ENCODE results near the gene PROP1.
"Not testable (repeated sequence)": the region's sequence is repeated elsewhere in the genome, so short reads cannot be mapped to it uniquely, and the experiment has no call there.

The PROP1 gene

GRCh38 chr5:178006181-178006535, 10.1 kb upstream of the PROP1 start:
- not testable (repeated sequence) for H3K4me3 ChIP-seq (ENCODE audit: insufficient read depth, low read length, poor library complexity, severe bottlenecking); H3F3A ChIP-seq (ENCODE audit: insufficient read depth); H4K20me1 ChIP-seq (ENCODE audit: low read depth, low read length); H3K36me3 ChIP-seq (ENCODE audit: low read length); H3K9ac ChIP-seq (ENCODE audit: low read length); H2AFZ ChIP-seq (ENCODE audit: low read depth, low read length, severe bottlenecking); H3K9me3 ChIP-seq (ENCODE audit: insufficient read depth, low read length); H3K9me2 ChIP-seq (replicated peaks; ENCODE audit: insufficient read depth, low read length); H3K27me3 ChIP-seq (ENCODE audit: low read length); H3K79me2 ChIP-seq (ENCODE audit: insufficient read depth, low read length); H3K27ac ChIP-seq (ENCODE audit: low read depth, low read length); H3K4me2 ChIP-seq (ENCODE audit: low read depth, low read length, poor library complexity, severe bottlenecking)

- TF ChIP-seq EZH2phosphoT487 (conservative IDR thresholded peaks at IDR 0.05; ENCODE audit: low read length), result no peak
- no peak for TF ChIP-seq CTCF (IDR thresholded peaks at IDR 0.05; ENCODE audit: insufficient read depth, low read length, poor library complexity, severe bottlenecking)
- Histone ChIP-seq H3K36me3 (ENCODE audit: low read length) (no peaks in the 10 kb centered on the region), H3K9ac (ENCODE audit: low read length) (no peak overlapping the region), H3K9me2 (replicated peaks; ENCODE audit: insufficient read depth, low read length) (no peaks in the 10 kb centered on the region), H3K27me3 (ENCODE audit: low read length) (peaks cover 2% of the 10 kb centered on the region; the same call in 1 of the 2 replicates), H3K4me3 (ENCODE audit: insufficient read depth, low read length, poor library complexity, severe bottlenecking) (no peak overlapping the region), H3K27ac (ENCODE audit: low read depth, low read length) (no peak overlapping the region), H4K20me1 (ENCODE audit: low read depth, low read length) (no peaks in the 10 kb centered on the region), H2AFZ (ENCODE audit: low read depth, low read length, severe bottlenecking) (no peak overlapping the region), H3K4me2 (ENCODE audit: low read depth, low read length, poor library complexity, severe bottlenecking) (no peak overlapping the region), H3F3A (ENCODE audit: insufficient read depth) (no peaks in the 10 kb centered on the region), H3K9me3 (ENCODE audit: insufficient read depth, low read length) (no peaks in the 10 kb centered on the region), H3K79me2 (ENCODE audit: insufficient read depth, low read length) (no peaks in the 10 kb centered on the region)
Measured at GRCh38 chr5:177997846-177998245, 1.8 kb upstream of the PROP1 start.

DNA sequence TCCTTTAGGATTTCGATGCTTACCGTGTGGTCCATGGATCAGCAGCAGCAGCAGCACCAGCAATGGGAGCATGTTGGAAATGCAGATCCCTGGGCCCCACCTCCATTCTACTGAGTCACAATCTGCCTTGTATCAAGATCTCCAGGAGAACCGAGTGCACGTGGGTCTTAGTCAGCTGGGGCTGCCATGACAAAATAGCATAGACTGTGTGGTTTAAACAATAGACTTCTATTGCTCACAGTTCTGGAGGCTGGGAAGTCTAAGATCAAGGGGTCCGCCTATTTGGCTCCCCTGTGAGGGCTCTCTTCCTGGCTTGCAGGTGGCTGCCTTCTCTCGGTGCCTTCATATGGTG, 1.3 kb upstream of the PROP1 start:
- Histone ChIP-seq H3K4me3 (ENCODE audit: insufficient read depth, low read length, poor library complexity, severe bottlenecking) (no peak overlapping the region), H3K4me2 (ENCODE audit: low read depth, low read length, poor library complexity, severe bottlenecking) (no peak overlapping the region), H3K9ac (ENCODE audit: low read length) (no peak overlapping the region), H3F3A (ENCODE audit: insufficient read depth) (no peaks in the 10 kb centered on the region), H3K27ac (ENCODE audit: low read depth, low read length) (no peak overlapping the region), H2AFZ (ENCODE audit: low read depth, low read length, severe bottlenecking) (no peak overlapping the region), H3K27me3 (ENCODE audit: low read length) (peaks cover 2% of the 10 kb centered on the region; the same call in 1 of the 2 replicates), H3K36me3 (ENCODE audit: low read length) (no peaks in the 10 kb centered on the region), H3K9me2 (replicated peaks; ENCODE audit: insufficient read depth, low read length) (no peaks in the 10 kb centered on the region), H3K79me2 (ENCODE audit: insufficient read depth, low read length) (no peaks in the 10 kb centered on the region), H3K9me3 (ENCODE audit: insufficient read depth, low read length) (no peaks in the 10 kb centered on the region), H4K20me1 (ENCODE audit: low read depth, low read length) (no peaks in the 10 kb centered on the region)
- TF ChIP-seq CTCF (IDR thresholded peaks at IDR 0.05; ENCODE audit: insufficient read depth, low read length, poor library complexity, severe bottlenecking) (no peak), EZH2phosphoT487 (conservative IDR thresholded peaks at IDR 0.05; ENCODE audit: low read length) (no peak)

DNA sequence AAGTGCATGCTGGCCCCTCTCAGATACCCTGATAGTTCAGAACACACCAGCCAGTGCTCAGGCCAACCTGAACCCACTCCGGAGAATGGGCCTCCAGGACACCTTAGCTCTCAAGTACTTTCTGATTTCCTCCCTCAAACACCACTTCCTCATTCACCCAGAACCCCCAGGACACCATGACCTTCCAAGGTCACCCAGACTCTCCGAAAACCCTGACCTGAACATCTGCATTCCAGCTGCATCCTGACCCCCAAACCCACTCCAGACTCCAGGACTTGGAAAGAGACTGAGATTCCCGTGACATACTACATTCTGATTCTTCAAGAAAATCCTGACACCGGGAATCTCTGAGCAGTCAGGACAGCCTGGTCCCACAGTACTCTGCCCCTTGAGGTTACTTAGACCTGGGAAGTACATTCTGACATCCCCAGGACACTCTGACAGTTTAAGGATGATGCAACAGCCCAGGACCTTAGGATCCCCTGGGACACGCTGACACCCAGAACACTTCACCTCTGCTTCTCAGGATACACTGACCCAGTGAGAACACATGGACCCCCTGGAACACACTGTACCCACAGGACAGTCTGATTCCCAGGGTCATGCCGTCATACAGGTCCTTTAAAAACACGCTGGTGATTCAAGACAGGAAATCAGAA, 747 bp upstream of the PROP1 start:
- Histone ChIP-seq H4K20me1 (ENCODE audit: low read depth, low read length) (no peaks in the 10 kb centered on the region), H2AFZ (ENCODE audit: low read depth, low read length, severe bottlenecking) (no peak overlapping the region), H3K27ac (ENCODE audit: low read depth, low read length) (no peak overlapping the region), H3K27me3 (ENCODE audit: low read length) (peaks cover 2% of the 10 kb centered on the region; the same call in 1 of the 2 replicates), H3K4me3 (ENCODE audit: insufficient read depth, low read length, poor library complexity, severe bottlenecking) (no peak overlapping the region), H3K9ac (ENCODE audit: low read length) (no peak overlapping the region), H3F3A (ENCODE audit: insufficient read depth) (no peaks in the 10 kb centered on the region), H3K9me3 (ENCODE audit: insufficient read depth, low read length) (no peaks in the 10 kb centered on the region), H3K4me2 (ENCODE audit: low read depth, low read length, poor library complexity, severe bottlenecking) (no peak overlapping the region), H3K9me2 (replicated peaks; ENCODE audit: insufficient read depth, low read length) (no peaks in the 10 kb centered on the region), H3K36me3 (ENCODE audit: low read length) (no peaks in the 10 kb centered on the region), H3K79me2 (ENCODE audit: insufficient read depth, low read length) (no peaks in the 10 kb centered on the region)
- TF ChIP-seq CTCF (IDR thresholded peaks at IDR 0.05; ENCODE audit: insufficient read depth, low read length, poor library complexity, severe bottlenecking) (no peak), EZH2phosphoT487 (conservative IDR thresholded peaks at IDR 0.05; ENCODE audit: low read length) (no peak)

Measured in SU-DHL-6 (cell line).